ENCODE data around the gene TMEM232. TPM values are rescaled to one million over a fixed set of nuclear protein-coding genes. Genes with fewer than 3 reads are reported as not detected.

TMEM232 gene
- total RNA-seq, 4 donors from 2014 or later = 1.9 to 3.6 (median 2.5) TPM

DNA sequence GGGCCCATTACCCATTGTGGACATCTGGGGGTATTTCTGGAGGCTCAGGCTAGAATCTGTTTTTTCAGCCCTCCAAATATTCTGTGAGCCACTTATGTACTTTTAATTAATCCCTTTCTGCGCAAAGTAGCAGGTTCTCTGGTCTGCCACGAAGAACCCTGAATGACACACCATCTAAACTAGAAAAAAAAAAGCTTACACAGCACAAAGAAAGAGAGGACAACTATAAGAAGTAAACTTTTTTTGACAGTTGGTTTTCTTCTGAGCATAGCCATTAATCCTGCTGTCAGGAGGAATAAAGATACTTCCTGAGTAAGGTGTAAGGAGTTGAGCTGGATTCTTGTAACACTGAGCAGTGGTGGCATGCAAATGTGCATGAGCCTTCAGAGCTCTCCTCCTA is 327.5 kb downstream of the TMEM232 start:
- DNase-seq (ENCODE audit: low spot score) (no peak), ATAC-seq (ENCODE audit: low FRiP score) (no peak)
- no peak for TF ChIP-seq CTCF (IDR thresholded peaks at IDR 0.05)

DNA sequence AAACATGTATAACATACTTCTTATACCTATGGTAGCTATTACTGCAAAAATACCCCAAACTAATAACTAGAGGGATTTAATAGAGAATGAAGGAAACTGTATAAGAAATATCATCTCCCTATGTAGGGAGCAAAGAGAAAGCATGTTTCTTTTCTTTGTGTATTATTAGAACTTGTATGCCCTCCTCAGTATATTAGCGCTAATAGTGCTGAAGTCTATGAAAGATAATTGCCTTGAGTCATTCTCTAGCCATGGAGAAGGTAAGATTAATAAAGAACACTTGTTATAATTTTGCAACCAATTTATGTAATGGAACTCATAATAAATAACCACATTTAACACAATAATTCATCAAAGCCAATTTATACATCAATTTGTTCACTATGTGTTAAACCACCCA is 329.2 kb downstream of the TMEM232 start:
- no peak for TF ChIP-seq CTCF (IDR thresholded peaks at IDR 0.05)
- ATAC-seq (ENCODE audit: low FRiP score) (no peak), DNase-seq (ENCODE audit: low spot score) (no peak)

DNA sequence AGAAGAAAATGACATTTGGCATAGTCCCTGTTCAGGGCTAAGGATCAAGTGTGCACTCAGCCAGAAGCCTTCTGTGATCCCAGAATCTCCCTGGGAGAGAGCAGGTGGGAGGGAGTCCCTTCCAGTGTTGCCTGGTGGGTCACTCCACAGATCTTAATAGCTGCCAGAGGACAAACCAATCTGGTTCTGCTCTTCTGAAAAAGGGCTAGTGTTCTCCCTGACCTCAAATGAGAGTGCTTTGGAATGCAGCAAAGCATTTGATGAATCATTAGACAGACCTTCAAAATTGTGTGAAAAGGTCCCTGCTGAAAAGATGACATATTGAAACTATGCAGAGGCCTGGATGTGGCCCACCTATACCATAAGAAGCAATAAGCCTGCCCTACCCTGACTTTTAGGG is 339.7 kb downstream of the TMEM232 start:
- TF ChIP-seq CTCF (IDR thresholded peaks at IDR 0.05) = no peak
- ATAC-seq (ENCODE audit: low FRiP score) = no peak
- no peak for DNase-seq (ENCODE audit: low spot score)

DNA sequence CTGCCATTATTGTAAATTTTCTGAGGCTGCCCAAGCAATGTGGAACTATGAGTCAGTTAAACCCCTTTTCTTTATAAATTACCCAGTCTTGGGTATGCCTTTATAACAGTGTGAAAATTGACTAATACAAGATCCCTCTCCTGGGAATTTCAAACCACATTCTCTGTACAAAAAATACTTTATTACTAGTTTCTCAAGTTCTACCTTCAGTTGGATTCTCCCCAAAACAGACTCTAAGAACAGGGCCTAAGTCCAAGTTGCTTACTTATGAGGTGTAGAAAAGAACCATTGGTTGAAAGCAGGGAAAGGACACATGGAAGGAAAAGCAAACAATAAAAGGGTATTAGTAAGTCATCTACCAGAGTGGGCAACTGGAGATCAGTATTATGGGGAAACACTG is 343.2 kb downstream of the TMEM232 start:
- no peak for TF ChIP-seq CTCF (IDR thresholded peaks at IDR 0.05)
- ATAC-seq (ENCODE audit: low FRiP score) (no peak), DNase-seq (ENCODE audit: low spot score) (no peak)

GRCh38 chr5:110377943-110378342 is 348.5 kb downstream of the TMEM232 start:
- DNase-seq (ENCODE audit: low spot score) (no peak), ATAC-seq (ENCODE audit: low FRiP score) (peak; percentile 48)
- TF ChIP-seq CTCF (IDR thresholded peaks at IDR 0.05) = no peak

DNA sequence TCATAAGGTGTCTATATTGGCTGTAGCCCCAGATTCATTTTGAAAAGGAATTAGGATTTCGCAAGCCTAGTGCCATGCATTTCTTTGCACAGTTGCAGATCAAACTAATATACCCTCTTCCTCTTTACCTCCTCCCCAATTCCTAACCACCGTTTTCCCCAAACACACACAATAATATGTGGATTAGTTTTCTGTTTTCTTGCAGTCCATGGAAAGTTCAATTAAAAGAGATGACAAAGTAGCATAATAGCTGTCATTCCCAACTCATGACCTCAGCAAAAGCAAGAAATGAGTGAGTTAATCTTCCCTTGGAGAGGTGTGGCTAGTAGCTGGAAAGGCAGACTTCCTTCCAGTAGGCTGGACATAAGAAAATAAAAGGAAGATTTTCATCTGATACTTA is 349.1 kb downstream of the TMEM232 start:
- DNase-seq (ENCODE audit: low spot score) (no peak), ATAC-seq (ENCODE audit: low FRiP score) (peak; percentile 32)
- TF ChIP-seq CTCF (IDR thresholded peaks at IDR 0.05) = no peak

DNA sequence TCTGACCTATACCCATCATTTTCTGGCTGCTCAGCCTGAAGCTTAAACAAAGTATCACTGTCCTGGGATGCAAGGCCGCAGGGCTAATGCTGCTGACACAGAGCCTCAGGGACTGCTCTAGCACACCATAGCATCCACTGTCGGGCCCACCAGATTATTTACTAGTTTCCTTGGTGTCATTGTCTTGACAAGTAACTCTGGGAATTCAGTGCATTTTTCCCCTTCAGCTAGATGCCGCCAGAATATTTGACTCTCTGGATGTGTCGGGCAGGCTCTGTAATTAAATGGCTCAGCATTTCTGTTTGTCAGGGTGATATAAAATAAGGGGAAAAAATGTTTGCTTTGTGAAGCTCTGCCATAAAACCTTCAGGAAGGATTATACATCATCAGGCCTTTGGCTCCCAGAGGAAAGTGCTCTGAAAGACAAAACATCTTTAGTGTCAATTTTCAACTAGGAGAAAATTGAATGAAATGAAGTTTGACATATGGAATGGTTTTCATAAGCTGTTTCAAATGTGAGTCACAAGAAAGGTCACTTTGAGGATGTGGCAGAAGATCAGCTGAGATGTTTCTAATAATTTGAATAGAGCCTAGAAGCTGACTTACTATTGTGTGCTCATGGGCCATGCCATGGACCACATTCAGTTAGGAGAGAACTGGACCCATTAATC is 350.1 kb downstream of the TMEM232 start:
- ATAC-seq (ENCODE audit: low FRiP score) = no peak
- no peak for TF ChIP-seq CTCF (IDR thresholded peaks at IDR 0.05)
- no peak for DNase-seq (ENCODE audit: low spot score)
